Measurements from ENCODE around the gene NAIF1. TPM values are rescaled to one million over a fixed set of nuclear protein-coding genes. Genes with fewer than 3 reads are reported as not detected.

NAIF1 gene
- polyA plus RNA-seq, 1 donor, result 7.0 TPM

GRCh38 chr9:128101690-128102089 is 34.6 kb upstream of the NAIF1 start:
- no peak for DNase-seq

GRCh38 chr9:128101231-128101661 is 34.1 kb upstream of the NAIF1 start:
- DNase-seq, result no peak

GRCh38 chr9:128100581-128100980 is 33.5 kb upstream of the NAIF1 start:
- no peak for DNase-seq

- DNase-seq, result no peak
Measured at GRCh38 chr9:128099932-128100491, 32.9 kb upstream of the NAIF1 start.

GRCh38 chr9:128099231-128099931 is 32.3 kb upstream of the NAIF1 start:
- no peak for DNase-seq

- peak; percentile 76 for DNase-seq
Measured at GRCh38 chr9:128098297-128099230, 31.4 kb upstream of the NAIF1 start.

- no peak for DNase-seq
Measured at GRCh38 chr9:128097543-128098296, 30.6 kb upstream of the NAIF1 start.

- no peak for DNase-seq
Measured at GRCh38 chr9:128096616-128097536, 29.8 kb upstream of the NAIF1 start.

- DNase-seq, result no peak
Measured at GRCh38 chr9:128094950-128095544, 27.9 kb upstream of the NAIF1 start.

- peak; percentile 93 for DNase-seq
Measured at GRCh38 chr9:128094166-128094949, 27.2 kb upstream of the NAIF1 start.

- DNase-seq, result no peak
Measured at GRCh38 chr9:128093011-128093410, 25.9 kb upstream of the NAIF1 start.

GRCh38 chr9:128092199-128092977 is 25.3 kb upstream of the NAIF1 start:
- DNase-seq, result no peak

- DNase-seq, result no peak
Measured at GRCh38 chr9:128091571-128091970, 24.5 kb upstream of the NAIF1 start.

- peak; percentile 91 for DNase-seq
Measured at GRCh38 chr9:128091144-128091543, 24.0 kb upstream of the NAIF1 start.

- DNase-seq, result no peak
Measured at GRCh38 chr9:128089299-128089698, 22.2 kb upstream of the NAIF1 start.

- DNase-seq, result no peak
Measured at GRCh38 chr9:128088253-128088945, 21.3 kb upstream of the NAIF1 start.

- DNase-seq, result no peak
Measured at GRCh38 chr9:128087262-128087661, 20.1 kb upstream of the NAIF1 start.

GRCh38 chr9:128085943-128086342 is 18.8 kb upstream of the NAIF1 start:
- DNase-seq, result no peak

- no peak for DNase-seq
Measured at GRCh38 chr9:128084746-128085145, 17.6 kb upstream of the NAIF1 start.
